AG08396 (cell line): ENCODE data around the gene XRN2.

ENCODE experiments used
- DNase-seq: peaks from one replicate; pipeline ENCODE4 v3.0.0; 2012; ENCODE audit warnings: low spot score, mixed read lengths

The XRN2 gene

DNA sequence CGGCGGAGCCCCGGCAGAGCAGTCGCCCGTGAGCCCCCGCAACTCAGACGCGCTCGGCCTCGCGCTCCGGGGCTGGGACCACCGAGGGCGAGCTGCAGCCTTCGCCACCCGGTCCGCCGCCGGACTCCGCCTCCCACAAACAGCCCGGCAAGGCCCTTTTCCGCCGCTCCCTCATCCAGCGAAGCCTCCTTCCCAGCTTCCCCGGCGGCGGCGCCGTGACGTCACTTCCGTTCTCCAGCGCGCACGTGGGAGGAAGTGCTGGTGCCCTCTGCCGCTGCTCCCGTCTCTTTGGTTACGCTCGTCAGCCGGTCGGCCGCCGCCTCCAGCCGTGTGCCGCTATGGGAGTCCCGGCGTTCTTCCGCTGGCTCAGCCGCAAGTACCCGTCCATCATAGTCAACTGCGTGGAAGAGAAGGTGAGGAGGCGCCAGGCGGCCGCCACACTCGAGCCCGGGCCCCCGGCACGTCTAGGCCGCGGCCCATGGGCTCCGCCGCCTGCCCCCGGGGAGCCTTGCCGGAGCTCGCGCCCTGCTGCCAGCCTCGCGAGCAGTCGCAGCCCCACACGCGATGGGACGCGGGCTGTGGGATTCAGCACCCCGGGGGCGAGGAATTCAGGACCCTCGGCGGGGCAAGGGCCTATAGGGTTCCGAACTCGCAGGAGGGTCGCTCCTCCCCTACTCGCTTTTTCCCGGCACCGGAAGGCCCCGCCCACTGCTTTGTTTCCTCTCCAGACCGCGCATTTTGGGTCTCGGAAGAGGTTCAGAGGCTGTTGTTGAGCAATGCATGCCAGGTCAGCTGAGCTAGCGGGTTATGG, at the start of gene XRN2:
TSS of gene XRN2 (plus strand) at position 271 of the 811 bp plus-strand sequence. CDS start at position 339, 68 bp downstream.
- DNase-seq = peak; percentile 96

DNA sequence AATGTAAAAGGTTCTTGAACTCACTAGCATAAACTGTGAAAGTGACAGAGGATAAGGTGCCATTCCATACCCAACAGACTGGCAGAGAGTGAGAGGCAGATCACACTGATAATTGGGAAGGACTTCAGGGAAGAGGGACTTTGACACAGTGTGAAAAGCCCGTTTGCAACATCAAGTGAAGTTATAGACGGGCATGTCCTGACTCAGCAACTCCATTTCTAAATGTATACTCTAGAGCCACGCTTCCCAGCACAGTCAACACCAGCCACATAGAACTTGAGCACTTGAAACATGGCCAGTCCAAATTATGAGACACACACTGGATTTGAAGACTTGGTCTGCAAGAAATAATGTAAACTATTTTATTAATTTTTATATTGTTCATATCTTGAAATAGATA, 45.9 kb upstream of the XRN2 start:
- no peak for DNase-seq

DNA sequence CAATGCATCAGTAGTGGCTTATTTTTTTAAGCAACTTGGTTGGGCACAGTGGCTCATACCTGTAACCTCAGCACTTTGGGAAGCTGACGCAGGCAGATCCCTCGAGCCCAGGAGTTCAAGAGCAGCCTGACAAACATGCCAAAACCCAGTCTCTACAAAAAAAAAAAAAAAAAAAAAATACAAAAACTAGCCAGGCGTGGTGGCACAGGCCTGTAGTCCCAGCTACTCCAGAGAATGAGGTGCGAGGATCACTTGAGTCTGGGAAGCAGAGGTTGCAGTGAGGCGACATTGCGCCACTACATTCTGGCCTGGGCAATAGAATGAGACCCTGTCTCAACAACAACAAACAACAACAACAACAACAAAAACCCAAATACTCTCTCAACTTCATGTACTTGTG, 44.7 kb upstream of the XRN2 start:
- no peak for DNase-seq

DNA sequence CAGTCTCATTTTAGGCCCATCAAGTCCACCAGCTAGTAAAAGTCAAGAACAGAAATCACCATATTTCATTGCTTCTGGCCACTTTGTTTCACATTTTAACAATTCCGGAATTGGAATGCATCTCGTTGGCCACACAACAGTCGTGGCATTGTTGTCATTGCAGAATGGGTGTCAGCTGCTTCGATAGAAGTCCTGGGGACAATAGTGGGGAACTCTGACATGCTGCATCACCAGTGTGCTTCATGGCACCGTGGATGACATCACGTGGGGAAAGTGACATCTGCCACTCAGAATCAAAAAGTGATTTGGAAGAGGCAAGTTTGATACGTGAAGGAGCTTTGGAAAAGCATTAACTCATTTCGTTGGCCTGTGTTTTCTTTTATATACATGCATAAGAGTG, 43.8 kb upstream of the XRN2 start:
- DNase-seq = no peak

DNA sequence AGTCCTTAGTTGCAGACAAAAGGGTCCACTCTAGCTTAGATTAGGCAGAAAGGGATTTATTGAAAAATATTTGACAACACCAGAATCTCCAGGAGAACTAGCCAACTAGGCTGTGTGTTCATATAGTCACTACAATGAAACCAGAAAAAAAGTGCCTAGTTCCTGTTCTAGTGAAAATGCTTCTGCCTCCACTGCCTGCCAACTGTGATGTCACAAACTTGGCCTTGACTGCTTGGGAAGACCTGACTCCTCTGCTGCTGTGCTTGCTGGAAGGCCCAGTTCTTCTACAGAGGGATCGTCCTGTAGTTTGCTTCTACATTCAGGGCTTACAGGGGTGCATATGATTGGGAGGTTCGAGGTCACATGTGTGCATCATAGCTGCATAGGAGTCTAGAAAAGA, 40.3 kb upstream of the XRN2 start:
- no peak for DNase-seq

DNA sequence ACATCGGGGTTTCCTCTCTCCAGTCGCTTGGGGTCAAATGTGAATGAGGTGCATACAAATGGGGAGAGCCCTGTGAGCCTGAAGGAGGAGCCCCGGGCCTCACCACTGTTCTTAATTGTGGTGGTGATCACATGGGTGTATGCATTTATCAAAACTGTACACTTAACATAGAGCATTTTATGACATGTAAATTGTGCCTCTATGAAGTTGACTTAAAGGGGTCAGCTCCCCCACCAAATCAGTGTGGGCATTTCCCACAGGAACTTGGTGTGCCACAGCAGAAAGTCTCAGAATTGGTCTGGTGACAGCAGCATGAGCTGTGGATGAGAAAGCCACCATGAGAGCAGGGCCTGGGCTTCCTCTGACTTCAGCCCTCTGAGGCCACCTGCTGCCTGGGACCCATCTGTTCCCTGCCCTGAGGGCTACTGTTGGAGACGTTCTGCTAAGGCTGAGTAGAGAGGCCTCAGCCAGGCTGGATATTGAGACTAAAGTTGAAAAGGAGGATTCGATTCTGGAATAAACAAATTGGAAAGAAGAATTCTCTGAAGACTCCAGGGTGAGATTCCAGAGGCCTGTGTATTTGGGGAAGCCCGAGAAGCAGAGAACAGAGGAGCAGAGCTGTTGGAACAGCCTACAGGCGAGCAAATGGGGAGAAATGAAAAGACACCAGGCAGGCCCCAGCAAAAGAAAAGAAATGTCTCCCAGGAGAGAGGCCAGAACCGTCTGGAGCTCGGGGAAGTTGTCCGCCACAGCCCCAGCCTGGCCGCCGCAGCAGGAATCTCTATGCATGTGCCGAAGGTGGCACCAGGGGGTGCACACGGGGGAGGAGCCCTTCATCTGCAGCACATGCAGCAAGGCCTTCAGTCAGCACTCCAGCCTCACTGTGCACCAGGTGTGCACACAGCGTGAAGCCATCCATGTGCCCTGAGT, 37.6 kb upstream of the XRN2 start:
- DNase-seq = no peak

GRCh38 chr20:21266191-21266536, 37.0 kb upstream of the XRN2 start:
- DNase-seq = no peak

DNA sequence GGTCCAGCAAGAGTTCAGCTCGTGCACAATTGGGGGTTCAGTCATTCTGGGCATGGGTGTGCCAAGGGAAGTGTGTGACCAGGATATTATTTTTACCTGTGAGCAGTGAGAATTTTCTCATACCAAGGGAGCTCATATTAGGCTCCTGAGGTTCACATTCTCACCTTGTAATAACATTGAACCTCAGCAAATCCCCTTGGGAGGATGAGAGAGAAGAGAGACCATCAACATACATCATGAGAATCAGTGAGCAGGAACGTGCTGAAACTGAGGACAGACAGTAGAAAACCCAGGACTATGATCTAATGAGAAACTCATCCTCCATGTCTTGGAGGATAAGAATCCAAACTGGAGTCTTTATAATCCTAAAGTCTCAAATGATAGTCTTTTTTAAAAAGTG, 33.4 kb upstream of the XRN2 start:
- no peak for DNase-seq

GRCh38 chr20:21270806-21271205, 32.3 kb upstream of the XRN2 start:
- DNase-seq = no peak

DNA sequence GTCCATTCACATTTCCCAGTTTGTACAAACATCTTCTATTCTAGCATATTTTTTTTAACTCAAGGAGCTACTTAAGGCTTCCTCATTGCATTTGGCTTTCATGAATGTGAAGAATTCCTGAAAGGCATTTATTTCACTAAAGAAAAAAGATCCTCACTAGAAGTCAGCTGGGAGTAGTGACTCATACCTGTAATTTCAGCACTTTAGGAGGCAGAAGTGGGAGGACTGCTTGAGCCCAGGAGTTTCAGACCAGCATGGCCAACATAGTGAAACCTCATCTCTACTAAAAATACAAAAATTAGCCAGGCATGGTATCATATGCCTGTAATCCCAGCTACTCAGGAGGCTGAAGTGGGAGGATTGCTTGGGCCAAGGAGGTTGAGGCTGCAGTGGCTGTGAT, 30.9 kb upstream of the XRN2 start:
- no peak for DNase-seq

DNA sequence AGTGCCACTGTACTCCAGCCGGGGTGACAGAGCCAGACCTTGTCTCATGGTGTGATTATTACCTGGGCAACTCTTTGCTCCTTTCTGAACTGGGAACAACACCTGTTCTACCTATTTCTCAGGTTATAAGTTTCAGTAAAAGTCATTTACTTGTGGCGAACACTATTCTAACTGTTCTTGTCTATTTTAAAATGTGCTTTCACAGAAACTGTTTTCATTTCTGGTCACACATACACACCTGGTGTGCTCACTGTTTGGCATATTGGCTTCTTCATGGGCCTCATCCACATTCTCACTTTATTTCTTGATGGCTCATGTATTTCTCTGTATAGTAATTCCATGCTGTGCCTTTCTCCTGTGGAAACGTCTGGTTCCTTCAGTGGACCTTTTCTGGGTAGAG, 30.5 kb upstream of the XRN2 start:
- no peak for DNase-seq

DNA sequence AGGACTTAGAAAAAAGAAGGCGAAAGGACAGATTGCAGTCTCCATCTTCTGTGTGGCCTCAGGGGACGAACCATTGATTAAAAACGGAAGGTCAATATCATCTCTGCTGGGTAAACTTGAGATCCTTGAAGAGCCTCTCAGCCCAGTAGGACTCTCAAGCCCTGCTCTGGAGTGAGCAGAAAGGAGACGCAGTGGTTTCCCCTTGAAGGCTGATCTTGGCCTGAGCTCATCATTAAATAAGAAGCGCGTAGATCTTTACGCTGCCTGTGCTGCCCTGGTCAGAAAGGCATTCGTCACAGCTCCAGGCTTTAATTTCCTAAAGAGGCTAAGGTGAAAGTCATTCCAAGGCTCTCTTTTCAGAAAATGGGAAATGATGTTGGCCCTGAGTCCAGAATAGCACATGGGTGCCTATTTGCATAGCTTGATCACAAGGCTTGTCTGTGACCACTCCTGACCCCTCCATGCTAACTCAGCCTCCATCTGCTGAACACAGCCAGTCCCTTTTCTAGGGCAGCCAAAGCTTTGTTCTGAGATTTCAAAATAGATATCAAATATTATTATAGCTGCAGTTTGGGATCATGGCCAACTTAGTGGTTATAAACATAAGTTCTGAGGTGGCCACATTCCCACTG, 29.3 kb upstream of the XRN2 start:
- DNase-seq = no peak

DNA sequence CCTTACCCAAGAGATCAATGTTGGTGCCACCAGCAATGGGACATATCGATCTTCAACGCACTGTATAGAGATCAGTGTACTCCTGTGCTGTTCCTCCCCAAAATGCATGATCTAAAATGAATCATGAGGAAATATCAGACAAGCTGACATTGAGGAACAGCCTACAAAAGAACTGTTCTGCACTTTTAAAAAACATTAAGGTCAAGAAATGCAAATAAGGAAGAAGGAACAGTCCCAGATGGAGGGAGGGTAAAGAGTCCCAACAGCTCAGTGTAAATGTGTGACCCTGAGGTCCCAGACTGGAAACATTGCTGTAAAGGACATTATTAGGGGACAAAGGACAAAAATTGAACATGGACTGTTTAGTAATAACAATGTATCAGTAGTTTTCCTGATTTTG, 24.3 kb upstream of the XRN2 start:
- DNase-seq = no peak

GRCh38 chr20:21279706-21280521, 23.2 kb upstream of the XRN2 start:
- no peak for DNase-seq

DNA sequence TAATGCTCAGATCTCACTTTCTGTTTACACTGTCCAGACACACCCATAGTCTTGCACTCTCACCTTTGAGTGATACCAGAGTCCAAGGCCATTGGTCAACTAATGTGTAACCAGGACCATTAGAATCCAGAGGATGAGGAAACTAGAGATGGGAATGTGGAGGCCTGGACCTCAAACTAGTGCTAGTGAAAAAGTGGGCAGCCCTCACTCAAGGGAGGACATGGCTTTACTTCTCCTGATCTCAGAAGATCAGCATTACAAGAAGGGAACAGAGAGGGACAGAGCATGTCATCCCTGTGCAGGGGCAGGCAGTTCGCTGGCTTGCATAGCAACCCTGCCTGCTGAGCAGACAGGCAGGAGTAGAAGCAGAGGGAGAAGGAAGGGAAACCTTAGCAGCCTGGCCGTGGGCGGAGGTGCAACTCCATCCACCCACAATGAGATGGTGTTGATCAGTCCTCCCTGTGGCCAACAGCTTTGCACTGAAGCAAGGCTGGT, 22.6 kb upstream of the XRN2 start:
- DNase-seq = no peak

GRCh38 chr20:21286775-21287174, 16.4 kb upstream of the XRN2 start:
- no peak for DNase-seq

GRCh38 chr20:21288587-21289370, 14.4 kb upstream of the XRN2 start:
- no peak for DNase-seq

- DNase-seq = no peak
Measured at GRCh38 chr20:21289651-21290050, 13.5 kb upstream of the XRN2 start.

GRCh38 chr20:21291026-21291425, 12.1 kb upstream of the XRN2 start:
- peak; percentile 73 for DNase-seq

- no peak for DNase-seq
Measured at GRCh38 chr20:21294755-21295154, 8.4 kb upstream of the XRN2 start.
